ENCODE data around the gene UMAD1.
"Not testable (repeated sequence)": the region's sequence is repeated elsewhere in the genome, so short reads cannot be mapped to it uniquely, and the experiment has no call there.

UMAD1 gene

DNA sequence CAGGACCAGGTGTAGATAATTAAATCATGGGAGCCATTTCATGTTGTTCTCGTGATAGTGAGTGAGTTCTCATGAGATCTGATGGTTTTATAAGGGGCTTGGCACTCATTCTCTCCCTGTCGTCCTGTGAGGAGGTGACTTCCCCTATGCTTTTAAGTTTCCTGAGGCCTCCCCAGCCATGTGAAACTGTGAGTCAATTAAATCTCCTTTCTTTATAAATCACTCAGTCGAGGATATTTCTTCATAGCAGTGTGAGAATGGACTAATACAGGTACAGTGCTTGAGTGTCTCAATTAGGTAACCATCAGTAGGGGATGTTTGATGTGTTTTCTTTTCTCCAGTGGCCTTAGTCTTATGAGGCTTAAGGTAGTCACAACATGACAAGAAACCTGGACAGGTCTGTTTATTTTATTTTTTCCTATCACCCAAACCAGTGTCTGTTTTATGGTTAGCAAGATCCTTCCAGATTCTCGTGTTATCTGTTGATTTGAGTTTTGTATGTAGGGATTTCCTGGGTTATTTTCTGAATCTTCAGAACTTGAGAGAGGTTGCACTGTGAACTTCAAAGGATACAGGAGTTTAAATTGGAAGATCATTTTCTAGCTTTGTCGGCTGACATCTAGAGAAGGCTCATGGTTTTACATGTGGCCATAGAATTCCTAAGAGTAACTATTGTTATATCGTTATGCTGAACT lies 32.1 kb downstream of the UMAD1 start:
- no peak overlapping the region for H3K27ac ChIP-seq (ENCODE audit: low read depth, low read length, severe bottlenecking)
- WGBS, 2 experiments (ENCODE audit: insufficient coverage in 2 of 2): 88 to 100% methylated on average over 3 of the region's 6 CpGs
- peaks cover 7% of the 10 kb centered on the region for H3K36me3 ChIP-seq (ENCODE audit: control insufficient read depth, insufficient read depth, low read length)
- H3K4me1 ChIP-seq (ENCODE audit: control insufficient read depth, insufficient read depth, low read length, poor library complexity, severe bottlenecking): no peaks in the 10 kb centered on the region
- H3K4me3 ChIP-seq (ENCODE audit: extremely low read depth, insufficient read depth, low read length, poor library complexity, severe bottlenecking): no peak overlapping the region
- H3K9me3 ChIP-seq (ENCODE audit: control insufficient read depth, low read length): no peaks in the 10 kb centered on the region

DNA sequence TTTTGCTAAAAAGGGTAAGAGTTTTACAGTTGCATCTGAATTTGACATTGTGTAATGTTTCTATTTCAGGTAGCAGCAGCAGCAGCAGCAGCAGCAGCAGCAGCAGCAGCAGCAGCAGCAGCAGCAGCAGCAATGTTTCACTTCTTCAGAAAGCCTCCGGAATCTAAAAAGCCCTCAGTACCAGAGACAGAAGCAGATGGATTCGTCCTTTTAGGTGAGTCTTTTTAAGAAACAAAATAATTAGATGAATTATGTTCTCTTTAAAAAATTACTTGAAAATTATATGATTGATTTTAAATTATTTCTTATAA lies 32.6 kb downstream of the UMAD1 start:
- 100% methylated on average over 1 of the region's 2 CpGs; no CpG with 5 or more reads in 1 of the 2 experiments for WGBS, 2 experiments (ENCODE audit: insufficient coverage in 2 of 2)
- Histone ChIP-seq H3K4me3 (ENCODE audit: extremely low read depth, insufficient read depth, low read length, poor library complexity, severe bottlenecking) (no peak overlapping the region), H3K36me3 (ENCODE audit: control insufficient read depth, insufficient read depth, low read length) (peaks cover 7% of the 10 kb centered on the region)

DNA sequence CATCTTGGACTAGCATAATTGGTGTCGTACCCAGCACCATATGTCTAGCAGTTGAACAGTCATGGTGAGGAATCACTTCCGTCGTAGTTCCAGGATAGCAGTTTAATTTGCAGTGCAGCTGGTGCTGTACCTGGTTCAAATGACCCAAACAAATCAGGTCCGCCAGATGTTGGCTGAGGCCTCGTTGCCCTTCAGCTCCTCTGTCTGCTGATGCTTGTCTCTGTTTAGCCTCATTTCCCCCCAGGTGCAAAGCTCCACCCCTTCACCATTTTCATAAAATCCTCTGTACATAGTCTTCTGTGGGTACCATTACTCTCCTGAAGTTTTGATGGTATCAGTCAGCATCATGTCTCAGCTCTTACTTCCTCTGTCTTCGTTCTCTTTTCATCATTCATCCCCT lies 35.1 kb downstream of the UMAD1 start:
- H3K4me3 ChIP-seq (ENCODE audit: extremely low read depth, insufficient read depth, low read length, poor library complexity, severe bottlenecking): no peak overlapping the region
- WGBS, 2 experiments (ENCODE audit: insufficient coverage in 2 of 2): 77 to 78% methylated on average over 6 of the region's 6 CpGs

More for the DNA sequence above, 32.6 kb downstream of the UMAD1 start:
- Histone ChIP-seq H3K4me1 (ENCODE audit: control insufficient read depth, insufficient read depth, low read length, poor library complexity, severe bottlenecking) (no peaks in the 10 kb centered on the region), H3K27ac (ENCODE audit: low read depth, low read length, severe bottlenecking) (no peak overlapping the region), H3K9me3 (ENCODE audit: control insufficient read depth, low read length) (no peaks in the 10 kb centered on the region)

DNA sequence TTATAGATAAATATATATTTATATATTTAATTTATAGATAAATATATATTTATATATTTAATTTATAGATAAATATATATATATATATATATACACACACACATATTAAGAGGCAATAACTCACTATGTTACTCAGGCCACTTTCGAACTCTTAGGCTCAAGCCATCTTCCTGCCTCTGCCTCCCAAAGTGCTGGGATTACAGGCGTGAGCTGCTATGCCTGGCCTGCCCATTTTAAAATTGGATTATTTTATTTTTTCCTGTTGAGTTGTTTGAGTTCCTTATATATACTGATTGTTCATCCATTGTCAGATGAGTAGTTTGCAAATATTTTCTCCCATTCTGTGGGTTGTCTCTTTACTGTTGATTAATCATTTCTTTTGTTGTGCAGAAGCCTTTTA lies 39.1 kb downstream of the UMAD1 start:
- H3K4me3 ChIP-seq (ENCODE audit: extremely low read depth, insufficient read depth, low read length, poor library complexity, severe bottlenecking); H3K4me1 ChIP-seq (ENCODE audit: control insufficient read depth, insufficient read depth, low read length, poor library complexity, severe bottlenecking); H3K27ac ChIP-seq (ENCODE audit: low read depth, low read length, severe bottlenecking); H3K9me3 ChIP-seq (ENCODE audit: control insufficient read depth, low read length); H3K36me3 ChIP-seq (ENCODE audit: control insufficient read depth, insufficient read depth, low read length): not testable (repeated sequence)
- WGBS, 2 experiments (ENCODE audit: insufficient coverage in 2 of 2): 100% methylated on average over 1 of the region's 2 CpGs; no CpG with 5 or more reads in 1 of the 2 experiments

More for the DNA sequence above, 35.1 kb downstream of the UMAD1 start:
- Histone ChIP-seq H3K4me1 (ENCODE audit: control insufficient read depth, insufficient read depth, low read length, poor library complexity, severe bottlenecking) (no peaks in the 10 kb centered on the region), H3K9me3 (ENCODE audit: control insufficient read depth, low read length) (no peaks in the 10 kb centered on the region), H3K36me3 (ENCODE audit: control insufficient read depth, insufficient read depth, low read length) (peaks cover 7% of the 10 kb centered on the region), H3K27ac (ENCODE audit: low read depth, low read length, severe bottlenecking) (no peak overlapping the region)

DNA sequence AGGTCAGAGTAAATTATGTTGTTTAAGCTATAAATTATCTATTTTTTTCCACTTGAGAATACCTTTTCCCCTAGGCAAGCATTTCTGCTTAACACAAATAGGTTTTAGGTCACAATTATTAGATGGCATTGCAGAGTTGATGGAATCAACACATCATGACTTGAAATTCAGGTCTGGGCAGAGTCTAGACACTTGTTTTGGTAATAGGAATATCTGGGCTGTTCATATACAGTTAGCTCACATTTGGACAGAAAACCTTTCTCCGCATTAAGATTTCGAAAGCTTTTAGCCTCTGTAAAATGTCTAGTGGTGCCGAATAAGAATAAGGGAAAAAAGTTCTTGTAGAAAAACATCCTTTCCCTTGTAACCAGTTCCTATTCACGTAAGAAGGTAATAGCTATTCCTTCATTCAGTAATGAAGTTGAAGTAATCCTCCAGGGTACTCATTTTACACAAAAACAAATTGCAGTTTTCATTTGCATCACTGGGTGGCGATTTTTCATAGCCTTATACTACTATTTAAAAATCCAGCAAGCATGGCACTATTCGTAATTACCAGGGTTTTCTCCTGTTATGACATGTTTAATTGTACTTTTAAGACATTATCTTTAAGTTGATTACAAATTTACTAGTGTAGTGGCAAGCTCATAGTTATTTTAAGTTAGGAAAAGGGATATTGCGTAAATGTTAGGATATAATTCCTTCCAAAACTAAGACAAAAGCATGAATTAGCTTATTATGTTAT lies 40.8 kb downstream of the UMAD1 start:
- Histone ChIP-seq H3K4me1 (ENCODE audit: control insufficient read depth, insufficient read depth, low read length, poor library complexity, severe bottlenecking) (no peaks in the 10 kb centered on the region), H3K36me3 (ENCODE audit: control insufficient read depth, insufficient read depth, low read length) (no peaks in the 10 kb centered on the region), H3K4me3 (ENCODE audit: extremely low read depth, insufficient read depth, low read length, poor library complexity, severe bottlenecking) (no peak overlapping the region), H3K27ac (ENCODE audit: low read depth, low read length, severe bottlenecking) (no peak overlapping the region), H3K9me3 (ENCODE audit: control insufficient read depth, low read length) (no peaks in the 10 kb centered on the region)
- 0 to 60% methylated on average over 1 of the region's 7 CpGs for WGBS, 2 experiments (ENCODE audit: insufficient coverage in 2 of 2)

DNA sequence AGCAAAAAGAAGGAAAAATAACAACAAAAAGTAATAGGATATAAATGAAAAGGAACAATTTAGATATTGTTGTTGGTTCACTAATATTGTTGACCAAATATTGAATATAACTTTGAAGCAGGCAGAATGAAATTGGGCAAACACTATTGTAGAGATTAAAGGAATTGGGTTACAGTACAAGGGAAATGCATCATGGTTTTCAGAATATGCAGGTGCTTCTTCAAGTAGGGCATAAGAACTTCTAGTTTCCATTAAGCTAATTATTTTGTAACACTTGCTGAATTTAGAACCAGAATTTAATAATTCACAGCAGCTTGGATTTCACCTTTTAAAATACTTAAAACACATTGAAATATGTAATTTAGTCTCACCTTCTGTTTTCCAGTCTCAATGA lies 41.4 kb downstream of the UMAD1 start:
- H3K27ac ChIP-seq (ENCODE audit: low read depth, low read length, severe bottlenecking): no peak overlapping the region
- H3K36me3 ChIP-seq (ENCODE audit: control insufficient read depth, insufficient read depth, low read length): no peaks in the 10 kb centered on the region
- no peak overlapping the region for H3K4me3 ChIP-seq (ENCODE audit: extremely low read depth, insufficient read depth, low read length, poor library complexity, severe bottlenecking)

DNA sequence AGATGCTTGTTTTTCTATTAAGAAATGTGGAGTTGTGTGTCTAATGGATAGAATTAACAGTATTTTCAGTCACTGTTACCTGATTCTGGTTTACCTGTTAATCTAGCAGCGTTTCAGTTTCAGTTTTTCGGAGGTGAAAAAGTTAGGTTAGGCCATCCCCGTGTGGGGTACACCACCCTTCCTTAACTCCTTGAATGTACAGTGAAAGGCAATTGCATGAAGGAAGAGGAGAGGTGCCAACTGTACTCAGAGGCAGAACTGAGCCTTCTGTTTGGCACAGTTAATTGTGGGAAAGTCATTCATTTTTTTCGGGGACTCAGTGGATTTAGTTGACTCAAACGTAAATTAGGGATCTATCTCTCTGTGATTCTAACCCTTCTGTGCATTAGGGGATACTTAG lies 42.3 kb downstream of the UMAD1 start:
- H3K4me3 ChIP-seq (ENCODE audit: extremely low read depth, insufficient read depth, low read length, poor library complexity, severe bottlenecking): no peak overlapping the region
- WGBS, 2 experiments (ENCODE audit: insufficient coverage in 2 of 2): 86% methylated on average over 3 to 5 of the region's 5 CpGs
- peaks cover 8% of the 10 kb centered on the region for H3K4me1 ChIP-seq (ENCODE audit: control insufficient read depth, insufficient read depth, low read length, poor library complexity, severe bottlenecking)
- no peaks in the 10 kb centered on the region for H3K36me3 ChIP-seq (ENCODE audit: control insufficient read depth, insufficient read depth, low read length)
- no peak overlapping the region for H3K27ac ChIP-seq (ENCODE audit: low read depth, low read length, severe bottlenecking)
- H3K9me3 ChIP-seq (ENCODE audit: control insufficient read depth, low read length): no peaks in the 10 kb centered on the region

More for the DNA sequence above, 41.4 kb downstream of the UMAD1 start:
- H3K9me3 ChIP-seq (ENCODE audit: control insufficient read depth, low read length): no peaks in the 10 kb centered on the region
- peaks cover 3% of the 10 kb centered on the region for H3K4me1 ChIP-seq (ENCODE audit: control insufficient read depth, insufficient read depth, low read length, poor library complexity, severe bottlenecking)

DNA sequence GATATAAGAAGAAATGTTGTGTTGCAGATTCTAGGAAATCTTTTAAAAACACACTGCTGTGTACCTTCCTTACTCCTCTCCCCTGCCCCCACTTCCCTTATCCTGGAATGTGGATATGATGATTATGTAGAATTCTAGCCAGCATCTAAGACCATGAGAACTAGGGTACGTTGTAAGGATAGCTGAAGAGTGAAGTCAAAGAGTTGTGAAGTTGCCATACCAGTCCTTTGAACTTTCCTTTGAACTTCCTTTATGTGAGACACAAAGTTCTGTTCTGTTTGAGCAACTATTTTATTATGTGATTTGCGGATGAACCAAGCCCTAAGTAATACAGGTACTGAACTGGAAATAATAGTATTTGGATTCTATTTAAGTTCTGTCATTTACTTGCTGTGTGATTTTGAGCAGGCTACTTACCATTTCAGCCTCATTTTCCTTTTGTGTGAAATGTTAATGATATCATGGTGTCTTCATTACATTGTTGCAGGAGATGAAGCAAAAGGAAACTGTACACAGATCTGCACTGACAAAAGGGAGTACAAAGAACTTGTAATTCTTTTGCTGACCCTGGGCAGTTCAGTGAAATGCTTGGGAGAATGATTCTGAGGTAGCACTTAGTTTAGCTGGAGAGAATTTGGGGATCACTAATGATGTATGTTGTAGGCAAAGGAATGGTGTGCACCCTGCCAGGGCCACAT lies 46.4 kb downstream of the UMAD1 start:
- no peaks in the 10 kb centered on the region for H3K36me3 ChIP-seq (ENCODE audit: control insufficient read depth, insufficient read depth, low read length)
- H3K4me3 ChIP-seq (ENCODE audit: extremely low read depth, insufficient read depth, low read length, poor library complexity, severe bottlenecking): no peak overlapping the region
- H3K9me3 ChIP-seq (ENCODE audit: control insufficient read depth, low read length): no peaks in the 10 kb centered on the region
- H3K27ac ChIP-seq (ENCODE audit: low read depth, low read length, severe bottlenecking): no peak overlapping the region
- WGBS, 2 experiments (ENCODE audit: insufficient coverage in 2 of 2): no CpG with 5 or more reads among the region's 2 CpGs
- H3K4me1 ChIP-seq (ENCODE audit: control insufficient read depth, insufficient read depth, low read length, poor library complexity, severe bottlenecking): peaks cover 17% of the 10 kb centered on the region

DNA sequence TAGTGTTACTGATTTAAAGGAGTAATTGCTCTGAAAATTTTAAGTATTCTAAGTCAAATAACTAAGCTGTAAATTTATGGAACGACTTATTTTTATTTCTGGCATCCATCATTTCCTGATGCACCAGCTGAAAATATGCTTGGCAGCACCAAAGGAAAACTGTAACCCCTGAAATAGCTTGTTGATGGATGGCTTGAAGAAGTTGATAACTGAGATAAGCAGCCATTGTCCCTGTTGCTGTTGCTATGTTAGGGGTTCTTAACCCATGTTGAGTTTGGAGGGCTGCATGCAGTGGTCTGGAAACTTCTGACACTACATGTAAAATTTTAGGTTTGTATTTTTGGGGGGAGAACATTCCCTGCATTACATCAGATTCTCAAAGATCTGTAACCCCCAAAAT lies 47.2 kb downstream of the UMAD1 start:
- no CpG with 5 or more reads among the region's 1 CpG for WGBS, 2 experiments (ENCODE audit: insufficient coverage in 2 of 2)
- H3K4me3 ChIP-seq (ENCODE audit: extremely low read depth, insufficient read depth, low read length, poor library complexity, severe bottlenecking): no peak overlapping the region
- no peaks in the 10 kb centered on the region for H3K9me3 ChIP-seq (ENCODE audit: control insufficient read depth, low read length)

DNA sequence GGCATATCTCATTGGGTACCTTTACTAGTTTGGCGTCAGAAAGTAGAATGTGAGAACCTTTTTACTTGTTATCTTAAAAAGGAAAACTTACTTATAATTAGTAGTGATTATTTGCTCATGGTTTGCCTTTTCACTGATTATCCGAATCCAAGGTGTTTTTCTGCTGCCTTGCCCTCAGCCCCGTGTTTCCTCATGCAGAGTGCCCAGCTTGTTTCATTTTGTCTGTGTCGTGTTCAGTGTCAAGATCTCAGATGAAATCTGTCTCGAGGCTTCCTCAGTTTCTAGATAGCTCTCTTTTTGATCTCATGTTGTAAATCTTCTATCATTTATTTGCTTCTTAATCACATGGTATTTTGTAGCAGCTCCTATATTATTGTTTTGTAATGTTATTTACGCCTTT lies 47.8 kb downstream of the UMAD1 start:
- 88 to 89% methylated on average over 3 of the region's 6 CpGs for WGBS, 2 experiments (ENCODE audit: insufficient coverage in 2 of 2)

More for the DNA sequence above, 47.2 kb downstream of the UMAD1 start:
- H3K27ac ChIP-seq (ENCODE audit: low read depth, low read length, severe bottlenecking): no peak overlapping the region
- H3K4me1 ChIP-seq (ENCODE audit: control insufficient read depth, insufficient read depth, low read length, poor library complexity, severe bottlenecking): peaks cover 19% of the 10 kb centered on the region
- H3K36me3 ChIP-seq (ENCODE audit: control insufficient read depth, insufficient read depth, low read length): no peaks in the 10 kb centered on the region

DNA sequence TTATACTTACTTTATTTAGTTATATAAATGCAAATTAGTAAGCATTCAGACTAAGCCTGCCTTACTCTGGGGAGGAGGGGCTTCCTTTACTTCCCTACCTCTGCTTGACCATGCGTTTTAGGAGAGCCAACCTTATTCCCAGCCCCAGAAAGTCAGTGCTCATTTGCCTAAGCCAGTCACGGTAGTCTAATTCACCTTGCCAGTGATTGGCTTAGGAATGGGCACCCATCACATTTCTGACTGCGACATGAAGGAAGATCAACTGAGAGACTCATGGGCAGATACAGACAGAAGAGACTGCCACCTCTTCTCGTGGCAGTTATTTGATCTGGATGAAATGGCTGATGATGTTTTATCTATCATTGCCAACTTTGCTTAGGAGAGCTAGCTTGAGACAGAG lies 48.4 kb downstream of the UMAD1 start:
- H3K4me1 ChIP-seq (ENCODE audit: control insufficient read depth, insufficient read depth, low read length, poor library complexity, severe bottlenecking): peaks cover 19% of the 10 kb centered on the region
- H3K9me3 ChIP-seq (ENCODE audit: control insufficient read depth, low read length): no peaks in the 10 kb centered on the region
- WGBS, 2 experiments (ENCODE audit: insufficient coverage in 2 of 2): 95 to 100% methylated on average over 3 to 4 of the region's 4 CpGs
- H3K27ac ChIP-seq (ENCODE audit: low read depth, low read length, severe bottlenecking): no peak overlapping the region
- no peaks in the 10 kb centered on the region for H3K36me3 ChIP-seq (ENCODE audit: control insufficient read depth, insufficient read depth, low read length)
- H3K4me3 ChIP-seq (ENCODE audit: extremely low read depth, insufficient read depth, low read length, poor library complexity, severe bottlenecking): no peak overlapping the region

More for the DNA sequence above, 47.8 kb downstream of the UMAD1 start:
- H3K9me3 ChIP-seq (ENCODE audit: control insufficient read depth, low read length): no peaks in the 10 kb centered on the region
- H3K4me1 ChIP-seq (ENCODE audit: control insufficient read depth, insufficient read depth, low read length, poor library complexity, severe bottlenecking): peaks cover 19% of the 10 kb centered on the region
- H3K4me3 ChIP-seq (ENCODE audit: extremely low read depth, insufficient read depth, low read length, poor library complexity, severe bottlenecking): no peak overlapping the region
- no peak overlapping the region for H3K27ac ChIP-seq (ENCODE audit: low read depth, low read length, severe bottlenecking)
- H3K36me3 ChIP-seq (ENCODE audit: control insufficient read depth, insufficient read depth, low read length): no peaks in the 10 kb centered on the region
